ENCODE data around the gene KAZN.

Gene KAZN

GRCh38 chr1:15106608-15107007, 508.1 kb downstream of the KAZN start:
- Histone ChIP-seq H3K79me2 (ENCODE audit: insufficient read depth, low read length) (no peaks in the 10 kb centered on the region), H3K9me3 (ENCODE audit: insufficient read depth, low read depth, low read length) (no peaks in the 10 kb centered on the region), H3K27me3 (ENCODE audit: insufficient read depth, low read length, poor library complexity, severe bottlenecking) (no peaks in the 10 kb centered on the region), H4K20me1 (ENCODE audit: insufficient read depth, low read length, poor library complexity, severe bottlenecking) (no peaks in the 10 kb centered on the region), H3K4me3 (ENCODE audit: low read length, poor library complexity, severe bottlenecking) (no peak overlapping the region), H3K9me2 (replicated peaks; ENCODE audit: low read depth, low read length) (no peaks in the 10 kb centered on the region), H3K4me1 (ENCODE audit: insufficient read depth, low read length, poor library complexity, severe bottlenecking) (no peaks in the 10 kb centered on the region), H3K36me3 (ENCODE audit: insufficient read depth, low read length) (no peaks in the 10 kb centered on the region), H2AFZ (ENCODE audit: low read length) (no peak overlapping the region), H3F3A (ENCODE audit: low read depth) (no peaks in the 10 kb centered on the region), H3K4me2 (ENCODE audit: low read depth, low read length, poor library complexity, severe bottlenecking) (no peak overlapping the region), H3K9ac (ENCODE audit: low read depth, low read length, poor library complexity, severe bottlenecking) (no peak overlapping the region)
- TF ChIP-seq, protein P1, sequence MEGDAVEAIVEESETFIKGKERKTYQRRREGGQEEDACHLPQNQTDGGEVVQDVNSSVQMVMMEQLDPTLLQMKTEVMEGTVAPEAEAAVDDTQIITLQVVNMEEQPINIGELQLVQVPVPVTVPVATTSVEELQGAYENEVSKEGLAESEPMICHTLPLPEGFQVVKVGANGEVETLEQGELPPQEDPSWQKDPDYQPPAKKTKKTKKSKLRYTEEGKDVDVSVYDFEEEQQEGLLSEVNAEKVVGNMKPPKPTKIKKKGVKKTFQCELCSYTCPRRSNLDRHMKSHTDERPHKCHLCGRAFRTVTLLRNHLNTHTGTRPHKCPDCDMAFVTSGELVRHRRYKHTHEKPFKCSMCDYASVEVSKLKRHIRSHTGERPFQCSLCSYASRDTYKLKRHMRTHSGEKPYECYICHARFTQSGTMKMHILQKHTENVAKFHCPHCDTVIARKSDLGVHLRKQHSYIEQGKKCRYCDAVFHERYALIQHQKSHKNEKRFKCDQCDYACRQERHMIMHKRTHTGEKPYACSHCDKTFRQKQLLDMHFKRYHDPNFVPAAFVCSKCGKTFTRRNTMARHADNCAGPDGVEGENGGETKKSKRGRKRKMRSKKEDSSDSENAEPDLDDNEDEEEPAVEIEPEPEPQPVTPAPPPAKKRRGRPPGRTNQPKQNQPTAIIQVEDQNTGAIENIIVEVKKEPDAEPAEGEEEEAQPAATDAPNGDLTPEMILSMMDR (conservative IDR thresholded peaks at IDR 0.05; ENCODE audit: low read length) = no peak
- no peak for TF ChIP-seq EZH2phosphoT487 (IDR thresholded peaks at IDR 0.05; ENCODE audit: borderline replicate concordance)

DNA sequence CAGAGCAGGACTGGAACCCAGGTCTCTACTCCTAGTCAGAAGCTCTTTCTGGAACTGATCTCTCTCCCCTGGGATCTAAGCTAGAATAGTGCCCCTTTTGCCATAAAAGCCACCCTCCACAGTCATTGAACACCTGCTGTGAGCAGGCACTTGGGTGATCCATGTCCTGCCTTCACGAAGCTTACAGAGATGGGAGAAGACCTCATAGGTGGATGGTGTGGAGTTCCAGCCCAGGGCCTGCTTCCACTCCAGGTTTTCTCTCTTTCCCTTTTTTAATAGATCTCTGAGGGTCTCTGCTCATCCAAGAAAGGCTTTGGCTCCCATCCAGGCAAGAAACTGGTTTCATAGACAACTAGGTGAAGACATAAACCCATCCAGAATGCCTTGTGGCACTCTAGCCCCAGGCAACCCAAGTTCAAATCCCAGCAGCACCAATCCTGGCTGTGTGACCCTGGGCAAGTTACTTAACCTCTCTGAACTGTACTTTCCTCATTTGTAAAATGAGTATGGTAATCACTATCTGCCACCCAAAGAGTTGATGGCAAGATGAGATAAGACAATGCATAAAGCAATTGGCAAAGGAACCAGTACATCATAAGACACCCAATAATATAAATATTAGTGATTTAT, 508.7 kb downstream of the KAZN start:
- no peaks in the 10 kb centered on the region for H3F3A ChIP-seq (ENCODE audit: low read depth)
- H3K27me3 ChIP-seq (ENCODE audit: insufficient read depth, low read length, poor library complexity, severe bottlenecking) = no peaks in the 10 kb centered on the region
- H2AFZ ChIP-seq (ENCODE audit: low read length) = no peak overlapping the region
- H3K9me3 ChIP-seq (ENCODE audit: insufficient read depth, low read depth, low read length) = no peaks in the 10 kb centered on the region
- H3K4me2 ChIP-seq (ENCODE audit: low read depth, low read length, poor library complexity, severe bottlenecking) = no peak overlapping the region
- no peak for TF ChIP-seq EZH2phosphoT487 (IDR thresholded peaks at IDR 0.05; ENCODE audit: borderline replicate concordance)
- TF ChIP-seq, protein P1 (conservative IDR thresholded peaks at IDR 0.05; ENCODE audit: low read length) = no peak
- H3K36me3 ChIP-seq (ENCODE audit: insufficient read depth, low read length) = no peaks in the 10 kb centered on the region
- no peak overlapping the region for H3K4me3 ChIP-seq (ENCODE audit: low read length, poor library complexity, severe bottlenecking)
- no peaks in the 10 kb centered on the region for H3K9me2 ChIP-seq (replicated peaks; ENCODE audit: low read depth, low read length)
- no peaks in the 10 kb centered on the region for H4K20me1 ChIP-seq (ENCODE audit: insufficient read depth, low read length, poor library complexity, severe bottlenecking)
- no peaks in the 10 kb centered on the region for H3K4me1 ChIP-seq (ENCODE audit: insufficient read depth, low read length, poor library complexity, severe bottlenecking)
- no peak overlapping the region for H3K9ac ChIP-seq (ENCODE audit: low read depth, low read length, poor library complexity, severe bottlenecking)
- no peaks in the 10 kb centered on the region for H3K79me2 ChIP-seq (ENCODE audit: insufficient read depth, low read length)

DNA sequence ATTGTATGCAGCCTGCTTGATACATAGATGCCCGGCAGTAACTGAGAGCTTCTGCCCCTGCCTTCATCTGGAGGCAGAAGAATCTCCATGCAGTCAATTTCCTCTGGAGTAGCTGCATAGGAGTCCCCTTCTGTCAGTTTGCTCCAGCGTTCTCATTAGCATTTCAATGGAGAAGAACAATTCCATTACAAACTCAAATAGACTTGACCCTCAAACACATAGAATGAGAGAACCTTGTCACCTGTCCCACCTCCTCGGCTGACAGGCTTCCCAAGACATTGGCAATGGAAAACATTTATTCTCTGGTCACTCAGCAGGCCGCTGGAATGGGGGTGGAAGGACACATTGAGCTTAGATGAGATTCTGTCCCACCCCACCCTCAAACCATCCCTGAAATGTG, 509.4 kb downstream of the KAZN start:
- H3K27me3 ChIP-seq (ENCODE audit: insufficient read depth, low read length, poor library complexity, severe bottlenecking) = no peaks in the 10 kb centered on the region
- no peak overlapping the region for H3K4me3 ChIP-seq (ENCODE audit: low read length, poor library complexity, severe bottlenecking)
- no peaks in the 10 kb centered on the region for H3K9me2 ChIP-seq (replicated peaks; ENCODE audit: low read depth, low read length)
- H4K20me1 ChIP-seq (ENCODE audit: insufficient read depth, low read length, poor library complexity, severe bottlenecking) = no peaks in the 10 kb centered on the region
- H2AFZ ChIP-seq (ENCODE audit: low read length) = no peak overlapping the region
- no peaks in the 10 kb centered on the region for H3K36me3 ChIP-seq (ENCODE audit: insufficient read depth, low read length)
- no peaks in the 10 kb centered on the region for H3K79me2 ChIP-seq (ENCODE audit: insufficient read depth, low read length)
- H3K9me3 ChIP-seq (ENCODE audit: insufficient read depth, low read depth, low read length) = no peaks in the 10 kb centered on the region
- no peak overlapping the region for H3K4me2 ChIP-seq (ENCODE audit: low read depth, low read length, poor library complexity, severe bottlenecking)
- no peak overlapping the region for H3K9ac ChIP-seq (ENCODE audit: low read depth, low read length, poor library complexity, severe bottlenecking)
- TF ChIP-seq, protein P1 (conservative IDR thresholded peaks at IDR 0.05; ENCODE audit: low read length) = no peak
- TF ChIP-seq EZH2phosphoT487 (IDR thresholded peaks at IDR 0.05; ENCODE audit: borderline replicate concordance) = no peak
- H3F3A ChIP-seq (ENCODE audit: low read depth) = no peaks in the 10 kb centered on the region
- H3K4me1 ChIP-seq (ENCODE audit: insufficient read depth, low read length, poor library complexity, severe bottlenecking) = no peaks in the 10 kb centered on the region
